ENCODE results near the gene NLRP1. TPM values are rescaled to one million over a fixed set of nuclear protein-coding genes. Genes with fewer than 3 reads are reported as not detected.

NLRP1 gene
- total and polyA plus RNA-seq, 2 of the 13 experiments (the other 11 are each of a cell fraction or from before 2014, with no cell fraction given): 3.4 to 3.7 TPM

GRCh38 chr17:5619088-5619740 lies 34.9 kb upstream of the NLRP1 start:
- no peak overlapping the region for H3K4me2 ChIP-seq (ENCODE audit: low read depth, low read length)
- no peaks in the 10 kb centered on the region for H3K9me3 ChIP-seq (ENCODE audit: low read length)
- no peak for ATAC-seq
- 39% methylated on average over 19 of the region's 20 CpGs for WGBS (ENCODE audit: low lambda C conversion rate)
- no peaks in the 10 kb centered on the region for H3K79me2 ChIP-seq (ENCODE audit: insufficient read depth, low read length)
- H3K9ac ChIP-seq (ENCODE audit: insufficient read depth, low read depth, low read length): no peak overlapping the region
- DNase-seq (ENCODE audit: low spot score): no peak
- no peak overlapping the region for H2AFZ ChIP-seq (ENCODE audit: low read length)
- no peaks in the 10 kb centered on the region for H4K20me1 ChIP-seq (ENCODE audit: insufficient read depth, low read length)
- TF ChIP-seq MBNL3 (CRISPR knock-in tag; conservative IDR thresholded peaks at IDR 0.05): no peak
- TF ChIP-seq HOXD1 (CRISPR knock-in tag; IDR thresholded peaks at IDR 0.05): no peak
- no peak for TF ChIP-seq ZBTB7B (CRISPR knock-in tag; IDR thresholded peaks at IDR 0.05)
- peak; percentile 84 for TF ChIP-seq CHD2 (IDR thresholded peaks at IDR 0.05; ENCODE audit: low read depth, low read length)
- FAIRE-seq: no peak
- H3K4me1 ChIP-seq (ENCODE audit: insufficient read depth, low read length): no peaks in the 10 kb centered on the region
- no peaks in the 10 kb centered on the region for H3K36me3 ChIP-seq (replicated peaks in 1 of 2; ENCODE audit: control insufficient read depth in 1 of 2, insufficient read depth in 2 of 2, low read length in 2 of 2)
- no peaks in the 10 kb centered on the region; a peak in 1 of 5 replicates for H3K27me3 ChIP-seq (ENCODE audit: control insufficient read depth in 1 of 2, insufficient read depth in 2 of 2, low read length in 2 of 2)
- intact Hi-C loops (cut with micrococcal nuclease; ENCODE audit: unreplicated experiment): no loop called here
- H3K27ac ChIP-seq (ENCODE audit: extremely low read length, insufficient read depth, low read length): no peak overlapping the region
- in situ Hi-C loops (cut with HindIII; ENCODE audit: extremely low pct_ligation_motif_present, low pct_unique_long_range_greater_than_20kb): no loop called here
- ChIA-PET POLR2A (no interaction called here), CTCF (ENCODE audit: low intra/inter-chr PET ratio, low total read pairs) (no interaction called here)
- no peak overlapping the region for H3K4me3 ChIP-seq (replicated peaks in 1 of 3; ENCODE audit: insufficient read depth in 1 of 3, low read depth in 2 of 3, low read length in 3 of 3)
- no TSS peak for BruUV-seq (replicated peaks)

GRCh38 chr17:5618476-5618875 lies 34.2 kb upstream of the NLRP1 start:
- Histone ChIP-seq H3K4me2 (ENCODE audit: low read depth, low read length) (no peak overlapping the region), H4K20me1 (ENCODE audit: insufficient read depth, low read length) (no peaks in the 10 kb centered on the region), H3K27ac (ENCODE audit: extremely low read length, insufficient read depth, low read length) (no peak overlapping the region), H3K4me3 (replicated peaks in 1 of 3; ENCODE audit: insufficient read depth in 1 of 3, low read depth in 2 of 3, low read length in 3 of 3) (no peak overlapping the region), H3K9me3 (ENCODE audit: low read length) (no peaks in the 10 kb centered on the region), H3K79me2 (ENCODE audit: insufficient read depth, low read length) (no peaks in the 10 kb centered on the region), H3K9ac (ENCODE audit: insufficient read depth, low read depth, low read length) (no peak overlapping the region), H2AFZ (ENCODE audit: low read length) (no peak overlapping the region), H3K4me1 (ENCODE audit: insufficient read depth, low read length) (no peaks in the 10 kb centered on the region), H3K27me3 (ENCODE audit: control insufficient read depth in 1 of 2, insufficient read depth in 2 of 2, low read length in 2 of 2) (peaks cover 0 to 4% of the 10 kb centered on the region in 2 experiments; a peak in 2 of 5 replicates), H3K36me3 (replicated peaks in 1 of 2; ENCODE audit: control insufficient read depth in 1 of 2, insufficient read depth in 2 of 2, low read length in 2 of 2) (no peaks in the 10 kb centered on the region)
- FAIRE-seq: no peak
- WGBS (ENCODE audit: low lambda C conversion rate): 2% methylated on average over 2 of the region's 2 CpGs
- no TSS peak for BruUV-seq (replicated peaks)
- in situ Hi-C loops (cut with HindIII; ENCODE audit: extremely low pct_ligation_motif_present, low pct_unique_long_range_greater_than_20kb): no loop called here
- POLR2A ChIA-PET: no interaction called here
- CTCF ChIA-PET (ENCODE audit: low intra/inter-chr PET ratio, low total read pairs): no interaction called here
- no peak for DNase-seq (ENCODE audit: low spot score)
- intact Hi-C loops (cut with micrococcal nuclease; ENCODE audit: unreplicated experiment): no loop called here
- ATAC-seq: no peak
- TF ChIP-seq TOE1 (CRISPR knock-in tag; IDR thresholded peaks at IDR 0.05) (no peak), GABPA (IDR thresholded peaks at IDR 0.05; ENCODE audit: low read depth, low read length) (no peak), GABPA (CRISPR knock-in tag; IDR thresholded peaks at IDR 0.05; ENCODE audit: low read depth) (no peak), FOXM1 (CRISPR knock-in tag; IDR thresholded peaks at IDR 0.05) (no peak), ZNF12 (CRISPR knock-in tag; IDR thresholded peaks at IDR 0.05) (no peak), SNRNP70 (IDR thresholded peaks at IDR 0.05; ENCODE audit: low read depth, low read length) (no peak), ZMYM3 (CRISPR knock-in tag; IDR thresholded peaks at IDR 0.05) (no peak), KDM3A (CRISPR knock-in tag; IDR thresholded peaks at IDR 0.05; ENCODE audit: low read depth) (no peak), SRSF1 (optimal IDR thresholded peaks at IDR 0.05; ENCODE audit: low read depth, low read length) (no peak), TGIF2 (CRISPR knock-in tag; IDR thresholded peaks at IDR 0.05) (no peak), XRCC5 (optimal IDR thresholded peaks at IDR 0.05; ENCODE audit: low read length) (no peak), ZXDC (CRISPR knock-in tag; IDR thresholded peaks at IDR 0.05) (no peak), MAFK (conservative IDR thresholded peaks at IDR 0.05 in 1 of 2, IDR thresholded peaks at IDR 0.05 in 1 of 2; ENCODE audit: low read length in 2 of 2) (peak; percentile 32 to 52; a peak in 3 of 4 replicates), E2F2 (CRISPR knock-in tag; IDR thresholded peaks at IDR 0.05; ENCODE audit: borderline replicate concordance) (no peak)

Data from HepG2 (cell line).